ENCODE data around the gene DNAL1. TPM values are rescaled to one million over a fixed set of nuclear protein-coding genes. Genes with fewer than 3 reads are reported as not detected.

Gene DNAL1
- total RNA-seq, 2 donors from 2014 or later: 8.1 to 8.3 TPM

GRCh38 chr14:73610687-73611086, 34.1 kb upstream of the DNAL1 start:
- Histone ChIP-seq H3K9me3 (no peaks in the 10 kb centered on the region), H3K4me1 (no peaks in the 10 kb centered on the region), H3K27ac (no peak overlapping the region), H3K4me3 (no peak overlapping the region), H3K27me3 (no peaks in the 10 kb centered on the region), H3K36me3 (no peaks in the 10 kb centered on the region), H3K9ac (ENCODE audit: low read depth in 2 of 2, low read length in 2 of 2) (no peak overlapping the region)
- no peak for TF ChIP-seq CTCF (IDR thresholded peaks at IDR 0.05)
- intact Hi-C loops (cut with DNase I): no loop called here
- peak; percentile 26 for DNase-seq

- H3K27me3 ChIP-seq: no peaks in the 10 kb centered on the region
- H3K4me3 ChIP-seq: peak within 1 kb of the TSS; percentile 63
- TF ChIP-seq CTCF (IDR thresholded peaks at IDR 0.05): no peak
- no peaks in the 10 kb centered on the region for H3K36me3 ChIP-seq
- peak within 1 kb of the TSS; percentile 48 to 54 for H3K9ac ChIP-seq (ENCODE audit: low read depth in 2 of 2, low read length in 2 of 2)
- peak within 1 kb of the TSS; percentile 56 for H3K27ac ChIP-seq
- no peaks in the 10 kb centered on the region for H3K4me1 ChIP-seq
- intact Hi-C loops (cut with DNase I): no loop called here
- DNase-seq: peak; percentile 81
- no peaks in the 10 kb centered on the region for H3K9me3 ChIP-seq
These were observed 32.3 kb upstream of the DNAL1 start, which contains the start of gene ACOT6 for GRCh38 chr14:73612339-73613045. TSS of gene ACOT6 (plus strand) at chr14:73612517. CDS start at chr14:73612572, 55 bp downstream.

- Histone ChIP-seq H3K4me3 (peak overlapping the region; percentile 63), H3K9me3 (no peaks in the 10 kb centered on the region), H3K9ac (ENCODE audit: low read depth in 2 of 2, low read length in 2 of 2) (peak overlapping the region in 1 of 2 donors; percentile 54), H3K36me3 (no peaks in the 10 kb centered on the region), H3K27me3 (no peaks in the 10 kb centered on the region), H3K4me1 (no peaks in the 10 kb centered on the region), H3K27ac (peak overlapping the region; percentile 56)
- no peak for TF ChIP-seq CTCF (IDR thresholded peaks at IDR 0.05)
- intact Hi-C loops (cut with DNase I): no loop called here
- DNase-seq: peak; percentile 36
These were observed 31.8 kb upstream of the DNAL1 start for GRCh38 chr14:73613046-73613383.

DNA sequence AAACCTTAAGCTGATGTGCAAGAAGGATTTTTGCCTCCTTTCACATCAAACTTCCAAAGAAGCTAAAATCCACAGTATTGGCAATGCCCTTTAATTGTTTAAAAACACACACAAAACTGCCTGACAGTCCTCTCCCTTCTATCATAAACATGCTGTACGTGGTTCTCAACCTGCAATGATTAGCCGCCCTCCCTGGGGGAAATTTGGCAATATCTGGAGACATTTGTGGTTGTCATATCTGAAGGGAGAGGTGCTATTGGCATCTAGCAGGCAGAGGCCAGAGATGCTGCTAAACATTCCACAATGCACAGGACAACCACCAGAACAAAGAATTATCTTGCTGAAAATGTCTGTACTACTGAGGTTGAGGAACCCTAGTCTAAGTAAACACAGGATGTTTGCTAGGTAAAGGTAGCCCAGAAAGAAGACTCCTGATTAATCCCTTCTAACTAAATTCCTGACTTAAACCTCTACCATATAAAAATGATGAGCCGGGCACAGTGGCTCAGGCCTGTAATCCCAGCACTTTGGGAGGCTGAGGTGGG, 31.3 kb upstream of the DNAL1 start:
- Histone ChIP-seq H3K36me3 (no peaks in the 10 kb centered on the region), H3K27ac (no peak overlapping the region), H3K27me3 (no peaks in the 10 kb centered on the region), H3K9me3 (no peaks in the 10 kb centered on the region), H3K4me1 (no peaks in the 10 kb centered on the region), H3K9ac (ENCODE audit: low read depth in 2 of 2, low read length in 2 of 2) (peak overlapping the region in 1 of 2 donors; percentile 54), H3K4me3 (peak overlapping the region; percentile 63)
- DNase-seq: no peak
- TF ChIP-seq CTCF (IDR thresholded peaks at IDR 0.05): no peak
- intact Hi-C loops (cut with DNase I): no loop called here

DNA sequence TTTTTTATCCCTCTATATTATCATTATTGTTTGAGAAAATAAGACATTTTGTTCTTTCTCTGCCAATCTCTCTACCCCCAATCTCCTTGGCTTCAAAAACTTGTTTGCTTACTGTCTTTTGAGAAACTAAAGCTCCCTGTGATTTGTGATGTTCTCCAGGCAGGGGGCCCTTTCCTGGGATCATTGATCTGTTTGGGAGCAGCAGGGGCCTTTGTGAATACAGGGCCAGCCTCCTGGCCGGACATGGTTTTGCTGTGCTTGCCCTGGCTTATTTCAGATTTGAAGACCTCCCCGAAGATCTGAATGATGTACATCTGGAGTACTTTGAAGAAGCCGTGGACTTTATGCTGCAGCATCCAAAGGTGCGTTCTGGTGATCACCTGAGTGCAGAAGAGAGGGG, 28.0 kb upstream of the DNAL1 start:
- Histone ChIP-seq H3K27me3 (no peaks in the 10 kb centered on the region), H3K4me3 (no peak overlapping the region), H3K9me3 (no peaks in the 10 kb centered on the region), H3K36me3 (no peaks in the 10 kb centered on the region), H3K27ac (no peak overlapping the region), H3K9ac (ENCODE audit: low read depth in 2 of 2, low read length in 2 of 2) (no peak overlapping the region), H3K4me1 (no peaks in the 10 kb centered on the region)
- TF ChIP-seq CTCF (IDR thresholded peaks at IDR 0.05): no peak
- no peak for DNase-seq
- intact Hi-C loops (cut with DNase I): no loop called here

Data from colonic mucosa (tissue), 4 donors.